ENCODE results near the gene C3. TPM values are rescaled to one million over a fixed set of nuclear protein-coding genes. Genes with fewer than 3 reads are reported as not detected.

Gene C3
- polyA plus RNA-seq, 3 donors, result 17.4 to 23.4 (median 20.1) TPM

Other genes with a start within 250 kb of the C3 start
- gene DENND1C, start 238.9 kb downstream of the C3 start, polyA plus RNA-seq (ENCODE audit: insufficient read length in 3 of 3), result 10 to 100 TPM; 38.3 to 45.2 (median 39.1) TPM
- gene TUBB4A, start 218.3 kb downstream of the C3 start, polyA plus RNA-seq (ENCODE audit: insufficient read length in 3 of 3), result 10 to 100 TPM; 24.5 to 39.8 (median 27.8) TPM
- under 1 TPM in 2 of 3 donors, not detected in 1; 0.14 to 0.33 TPM for gene TNFSF9, start 189.6 kb downstream of the C3 start, polyA plus RNA-seq (ENCODE audit: insufficient read length in 3 of 3)
- not detected for gene CD70, start 129.5 kb downstream of the C3 start, polyA plus RNA-seq (ENCODE audit: insufficient read length in 3 of 3)
- gene TNFSF14, start 50.5 kb downstream of the C3 start, polyA plus RNA-seq (ENCODE audit: insufficient read length in 3 of 3), result under 1 TPM in 2 of 3 donors, not detected in 1; 0.07 TPM
- gene GPR108, start 16.9 kb upstream of the C3 start, polyA plus RNA-seq (ENCODE audit: insufficient read length in 3 of 3), result 10 to 100 TPM; 58.6 to 71.0 (median 62.1) TPM
- 10 to 100 TPM; 46.5 to 56.8 (median 52.8) TPM for gene TRIP10, start 19.0 kb upstream of the C3 start, polyA plus RNA-seq (ENCODE audit: insufficient read length in 3 of 3)
- 1 to 10 TPM; 4.8 to 5.6 (median 5.0) TPM for gene SH2D3A, start 46.8 kb upstream of the C3 start, polyA plus RNA-seq (ENCODE audit: insufficient read length in 3 of 3)
- gene VAV1, start 52.1 kb upstream of the C3 start, polyA plus RNA-seq (ENCODE audit: insufficient read length in 3 of 3), result 1 to 10 TPM; 1.3 to 1.7 (median 1.5) TPM
- under 1 TPM; 0.04 to 0.31 (median 0.14) TPM for gene ADGRE1, start 166.9 kb upstream of the C3 start, polyA plus RNA-seq (ENCODE audit: insufficient read length in 3 of 3)